GM18498 (cell line): ENCODE results near the gene SUPT3H.

Experiments
- ATAC-seq: cut with Tn5 transposase; IDR thresholded peaks from one replicate; pipeline ENCODE4 v1.9.1; 2021; ENCODE audit warnings: mild to moderate bottlenecking, moderate library complexity; ENCODE audit not compliant: unreplicated experiment

SUPT3H gene

GRCh38 chr6:44969446-44970185 lies 408.1 kb downstream of the SUPT3H start:
- ATAC-seq, result no peak

GRCh38 chr6:44967481-44967880 lies 410.3 kb downstream of the SUPT3H start:
- ATAC-seq, result no peak

GRCh38 chr6:44966449-44967092 lies 411.2 kb downstream of the SUPT3H start:
- no peak for ATAC-seq

- ATAC-seq, result no peak
These were observed 412.0 kb downstream of the SUPT3H start for GRCh38 chr6:44965708-44966107.

- no peak for ATAC-seq
These were observed 416.8 kb downstream of the SUPT3H start for GRCh38 chr6:44960898-44961297.

GRCh38 chr6:44959651-44960050 lies 418.1 kb downstream of the SUPT3H start:
- ATAC-seq, result no peak

GRCh38 chr6:44957156-44957555 lies 420.6 kb downstream of the SUPT3H start:
- no peak for ATAC-seq

GRCh38 chr6:44956396-44956795 lies 421.3 kb downstream of the SUPT3H start:
- ATAC-seq, result no peak

GRCh38 chr6:44955145-44955544 lies 422.6 kb downstream of the SUPT3H start:
- no peak for ATAC-seq

GRCh38 chr6:44954281-44954680 lies 423.5 kb downstream of the SUPT3H start:
- ATAC-seq, result no peak

GRCh38 chr6:44951253-44951747 lies 426.4 kb downstream of the SUPT3H start:
- no peak for ATAC-seq

- ATAC-seq, result no peak
These were observed 428.0 kb downstream of the SUPT3H start for GRCh38 chr6:44949596-44950201.

- ATAC-seq, result no peak
These were observed 434.2 kb downstream of the SUPT3H start for GRCh38 chr6:44943541-44943940.

GRCh38 chr6:44942798-44943197 lies 434.9 kb downstream of the SUPT3H start:
- no peak for ATAC-seq

- ATAC-seq, result no peak
These were observed 435.5 kb downstream of the SUPT3H start for GRCh38 chr6:44942201-44942600.

- ATAC-seq, result no peak
These were observed 437.4 kb downstream of the SUPT3H start for GRCh38 chr6:44940367-44940766.

GRCh38 chr6:44935693-44936300 lies 441.9 kb downstream of the SUPT3H start:
- peak; percentile 61 for ATAC-seq

GRCh38 chr6:44933108-44933507 lies 444.6 kb downstream of the SUPT3H start:
- no peak for ATAC-seq

- ATAC-seq, result no peak
These were observed 445.1 kb downstream of the SUPT3H start for GRCh38 chr6:44932651-44933091.

- ATAC-seq, result no peak
These were observed 446.3 kb downstream of the SUPT3H start for GRCh38 chr6:44931385-44931784.

GRCh38 chr6:44926556-44926955 lies 451.2 kb downstream of the SUPT3H start:
- no peak for ATAC-seq
